Measurements from ENCODE around the gene FHIT.
"Not testable (repeated sequence)": the region's sequence is repeated elsewhere in the genome, so short reads cannot be mapped to it uniquely, and the experiment has no call there.

Gene FHIT

GRCh38 chr3:59820352-59820934, 1430.8 kb downstream of the FHIT start:
- DNase-seq (ENCODE audit: low read depth in 3 of 3, low spot score in 1 of 3) = no peak

DNA sequence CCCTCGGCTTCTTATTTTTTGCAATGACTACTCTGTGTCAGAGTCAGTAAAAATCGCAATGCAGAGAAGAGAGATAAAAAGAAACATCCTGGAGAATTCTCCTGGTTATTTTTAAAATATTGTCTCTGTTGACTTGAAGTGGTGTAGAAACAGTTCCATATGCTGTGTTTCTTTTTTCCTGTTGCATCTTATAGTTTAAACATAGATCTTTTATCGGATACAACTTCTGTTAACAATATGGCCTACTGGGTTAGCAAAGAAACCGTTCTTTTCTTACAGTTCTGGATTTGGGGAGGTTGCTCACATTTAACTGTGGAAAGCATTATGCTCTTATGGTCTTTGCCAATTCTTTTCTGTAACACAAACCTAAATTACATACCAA, 1432.3 kb downstream of the FHIT start:
- no peak for DNase-seq (ENCODE audit: low read depth in 3 of 3, low spot score in 1 of 3)

DNA sequence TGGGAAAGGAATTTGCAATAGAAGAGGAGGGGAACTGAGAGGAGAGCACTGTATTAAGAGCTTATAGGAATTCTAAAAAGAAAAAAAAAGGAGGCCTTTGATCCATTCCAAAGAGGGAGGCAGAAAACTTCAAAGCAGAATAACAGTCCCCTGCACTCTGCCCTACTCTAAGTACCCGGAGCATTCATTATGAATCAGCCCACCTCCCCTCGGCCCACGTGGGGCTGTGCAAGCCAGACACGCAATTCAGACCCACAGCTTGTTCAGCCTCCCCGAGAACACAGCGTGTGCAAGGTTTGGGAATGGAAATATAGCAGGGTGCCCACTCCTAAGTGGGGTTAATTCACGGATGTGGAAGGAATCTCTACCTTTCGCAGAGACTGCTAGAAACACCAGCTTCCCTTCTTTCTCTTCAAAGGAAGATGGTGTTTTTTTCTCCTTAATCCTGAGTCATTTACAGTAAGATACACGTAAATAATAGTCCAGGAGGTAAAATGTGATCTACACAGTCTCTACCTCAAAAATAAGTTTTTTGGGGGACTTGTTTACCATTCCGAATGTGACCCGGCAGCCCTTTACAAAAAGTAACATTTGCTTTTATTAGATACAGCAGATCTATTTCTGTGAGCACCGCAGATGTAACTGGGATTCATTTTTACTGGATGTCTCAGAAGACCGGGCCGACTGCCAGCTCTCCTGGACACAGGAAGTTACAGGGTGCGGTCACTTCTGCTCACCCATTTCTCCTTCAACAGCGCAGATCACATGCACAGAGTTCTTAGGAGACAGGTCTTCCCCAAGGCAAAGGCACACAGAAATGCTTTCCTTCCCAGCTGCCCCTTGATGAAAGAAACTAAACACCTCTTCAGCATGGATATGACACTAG, 1433.0 kb downstream of the FHIT start:
- DNase-seq (ENCODE audit: low read depth in 3 of 3, low spot score in 1 of 3) = no peak

DNA sequence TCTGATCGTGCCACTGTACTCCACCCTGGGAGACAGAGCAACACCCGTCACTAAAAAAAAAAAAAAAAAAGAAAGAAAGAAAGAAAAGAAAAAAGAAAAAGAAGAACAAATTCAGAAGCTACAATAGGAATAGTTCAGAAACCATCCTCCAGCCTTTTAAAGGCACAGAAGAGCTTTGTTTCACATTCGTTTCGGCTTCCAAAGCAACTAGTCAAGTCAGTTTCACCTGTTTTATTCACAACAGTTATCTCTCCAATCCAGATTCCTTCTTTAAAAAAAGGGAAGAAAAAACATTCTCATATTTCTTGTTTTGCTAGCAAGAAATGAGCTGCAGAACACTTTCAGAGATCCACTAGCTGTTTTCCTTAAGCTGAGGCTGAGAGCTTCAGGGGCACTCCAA, 1433.7 kb downstream of the FHIT start:
- no peak for DNase-seq (ENCODE audit: low read depth in 3 of 3, low spot score in 1 of 3)

DNA sequence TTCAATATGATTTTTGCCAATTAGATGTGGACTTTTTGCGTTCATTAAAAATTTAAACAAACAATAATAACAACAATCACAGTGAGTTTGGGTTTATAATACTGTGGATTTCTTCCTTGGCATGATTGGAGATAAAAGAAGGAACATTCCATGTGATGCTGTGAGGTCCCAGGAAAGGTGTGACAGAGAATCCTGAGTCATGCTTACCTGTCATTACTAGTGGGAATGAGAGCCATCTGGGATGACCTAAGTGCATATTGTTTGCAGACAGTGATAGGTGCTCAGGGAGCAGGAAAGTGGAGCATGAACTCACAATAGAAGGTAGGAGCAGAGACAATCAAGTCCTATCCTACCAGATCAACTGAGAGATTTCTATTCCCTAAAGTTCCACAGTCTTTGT, 1434.9 kb downstream of the FHIT start:
- DNase-seq (ENCODE audit: low read depth in 3 of 3, low spot score in 1 of 3) = no peak

DNA sequence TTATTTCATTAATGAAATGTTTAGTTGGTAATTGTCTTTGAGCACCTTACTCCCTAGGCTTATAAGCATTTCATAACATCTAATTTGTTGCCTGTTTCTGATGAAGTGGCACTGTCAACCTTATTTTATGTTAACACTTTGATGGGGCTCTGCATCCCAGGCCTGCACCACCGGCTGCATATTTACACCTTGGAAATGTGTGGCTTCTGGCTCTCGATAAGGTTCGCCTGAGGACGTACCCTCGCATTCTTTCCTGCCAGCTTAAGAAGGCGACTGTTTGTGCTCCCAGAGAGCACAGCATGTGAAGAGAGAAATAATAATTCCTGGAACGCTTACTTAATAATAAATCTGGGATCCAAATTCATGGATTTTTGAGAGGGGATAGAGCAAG, 1438.1 kb downstream of the FHIT start:
- DNase-seq (ENCODE audit: low read depth in 3 of 3, low spot score in 1 of 3) = no peak

DNA sequence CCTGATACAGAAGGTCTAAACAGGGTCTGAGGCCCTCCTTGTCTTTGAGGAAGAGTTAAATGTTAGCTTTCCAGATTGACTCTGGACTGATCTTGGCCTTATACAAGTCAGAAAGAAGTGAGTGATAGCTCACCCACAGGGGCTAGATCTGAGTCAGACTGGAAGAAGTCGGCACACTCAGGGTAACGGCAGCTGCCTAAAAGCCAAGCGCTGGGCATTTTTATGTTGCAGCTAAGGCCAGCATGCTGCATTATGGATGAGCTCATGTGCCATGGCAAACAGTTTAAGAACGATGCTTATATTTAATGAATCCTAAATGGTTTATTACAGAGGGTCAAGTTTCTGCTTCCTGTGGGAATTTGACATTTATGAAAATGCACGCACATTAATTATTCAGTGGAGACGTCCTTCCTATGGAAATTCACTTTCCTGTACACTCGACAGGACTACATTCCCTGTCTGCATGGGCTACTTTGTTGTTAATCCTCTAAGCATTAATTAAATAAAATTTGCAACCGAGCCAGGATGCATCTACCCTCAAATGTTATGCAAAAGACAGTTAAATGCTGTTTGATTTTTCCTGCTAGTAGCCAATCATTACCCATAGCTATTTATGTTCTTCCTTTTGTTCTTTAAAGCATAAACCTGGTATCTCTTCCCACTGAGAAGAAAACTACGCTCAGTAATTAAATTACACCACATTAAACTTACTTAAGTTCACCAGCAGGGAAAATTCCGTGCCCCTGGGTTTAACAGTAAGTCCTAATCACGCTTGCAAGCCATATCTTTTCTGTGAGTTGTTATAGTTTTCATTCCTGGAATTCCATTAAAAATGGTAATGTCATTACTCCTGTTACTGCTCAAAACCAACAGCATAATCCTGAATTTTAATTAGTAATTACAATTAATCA, 1438.8 kb downstream of the FHIT start:
- no peak for DNase-seq (ENCODE audit: low read depth in 3 of 3, low spot score in 1 of 3)

DNA sequence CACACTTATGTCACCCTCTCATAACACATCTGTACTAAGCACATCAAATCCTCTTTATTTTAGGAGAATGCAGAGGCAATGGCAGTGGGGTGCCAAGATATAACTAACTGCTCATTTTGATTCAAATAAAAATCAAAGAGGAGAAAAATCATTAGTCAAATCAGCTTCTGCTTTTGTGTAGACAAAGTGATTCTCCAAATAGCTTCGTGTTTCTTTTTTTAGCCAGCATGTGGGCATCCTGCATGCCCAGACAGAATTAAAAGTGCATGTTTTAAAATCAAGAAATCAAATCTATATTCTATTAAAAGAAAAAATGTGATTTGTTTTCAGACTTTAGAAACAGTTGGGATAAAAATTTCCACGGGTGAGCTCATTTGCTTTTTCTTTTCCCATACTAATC, 1440.1 kb downstream of the FHIT start:
- no peak for DNase-seq (ENCODE audit: low read depth in 3 of 3, low spot score in 1 of 3)

DNA sequence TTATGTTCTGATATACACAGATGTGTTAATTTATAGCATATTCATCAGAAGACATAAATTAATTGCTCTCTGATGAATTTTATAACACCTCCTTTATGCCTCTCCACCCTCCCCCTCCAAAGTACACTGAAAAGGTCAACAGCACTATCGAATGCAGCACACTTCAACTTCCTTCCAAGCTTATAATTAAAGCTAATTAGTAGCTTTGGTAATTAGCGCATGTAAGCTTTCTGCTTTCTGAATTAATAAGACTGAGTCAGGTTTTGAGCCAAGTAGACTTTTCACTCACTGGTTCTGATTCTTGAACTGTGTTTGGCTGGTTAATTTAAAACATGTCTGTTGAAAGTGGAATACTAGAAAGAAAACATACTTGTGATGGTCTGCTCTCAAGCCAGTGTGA, 1440.6 kb downstream of the FHIT start:
- DNase-seq (ENCODE audit: low read depth in 3 of 3, low spot score in 1 of 3) = no peak

DNA sequence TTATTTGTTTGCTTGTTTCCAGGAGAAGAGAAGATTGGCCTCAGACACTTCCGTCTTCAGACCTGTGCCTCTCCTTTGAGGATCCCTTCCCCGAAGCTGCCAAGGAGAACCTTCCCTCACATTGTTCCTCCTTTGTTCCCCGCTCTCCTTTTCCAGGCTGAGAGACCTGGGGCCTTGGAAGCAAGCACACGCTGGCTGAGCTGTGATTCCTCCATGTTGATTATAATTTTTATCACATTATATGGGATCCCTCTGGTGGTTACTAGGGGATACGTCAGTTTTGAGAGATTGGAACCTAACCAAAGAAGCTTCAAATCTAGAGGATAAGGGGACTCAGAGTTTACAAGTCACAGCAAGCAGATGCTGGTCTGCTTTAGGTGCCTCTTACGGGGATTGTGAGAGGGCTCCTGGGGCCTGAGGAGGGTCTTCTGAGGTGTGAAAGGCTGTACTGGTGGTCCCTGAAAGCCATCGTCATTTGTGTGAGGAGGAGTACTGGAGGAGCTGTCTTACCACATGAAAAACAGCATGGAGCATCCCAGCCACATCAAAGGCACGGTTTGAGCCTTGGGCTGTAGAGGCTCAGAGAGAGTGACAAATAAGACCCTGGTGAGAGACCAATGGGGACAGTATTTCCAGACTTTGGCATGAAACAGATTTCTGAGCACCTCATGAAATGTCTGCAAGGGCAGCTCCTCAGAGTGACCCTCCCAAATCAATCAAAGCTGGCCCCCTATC, 1441.4 kb downstream of the FHIT start:
- no peak for DNase-seq (ENCODE audit: low read depth in 3 of 3, low spot score in 1 of 3)

DNA sequence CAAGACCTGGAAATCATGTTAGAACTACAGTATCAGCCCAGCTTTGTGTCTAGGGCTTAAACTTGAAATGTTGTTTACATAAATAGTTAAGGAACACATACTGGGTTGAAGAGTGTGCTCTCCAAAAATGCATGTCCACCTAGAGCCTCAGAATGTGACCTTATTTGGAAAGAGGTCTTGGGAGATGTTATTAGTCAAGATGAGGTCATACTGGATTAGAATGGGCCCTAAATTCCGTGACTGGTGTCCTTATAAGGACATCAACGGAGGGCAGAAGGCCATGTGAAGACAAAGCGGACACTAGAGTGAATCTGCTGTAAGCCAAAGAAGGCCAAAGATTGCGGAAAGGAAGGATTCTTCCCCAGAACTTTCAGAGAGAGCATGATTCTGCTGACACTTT, 1442.2 kb downstream of the FHIT start:
- no peak for DNase-seq (ENCODE audit: low read depth in 3 of 3, low spot score in 1 of 3)

DNA sequence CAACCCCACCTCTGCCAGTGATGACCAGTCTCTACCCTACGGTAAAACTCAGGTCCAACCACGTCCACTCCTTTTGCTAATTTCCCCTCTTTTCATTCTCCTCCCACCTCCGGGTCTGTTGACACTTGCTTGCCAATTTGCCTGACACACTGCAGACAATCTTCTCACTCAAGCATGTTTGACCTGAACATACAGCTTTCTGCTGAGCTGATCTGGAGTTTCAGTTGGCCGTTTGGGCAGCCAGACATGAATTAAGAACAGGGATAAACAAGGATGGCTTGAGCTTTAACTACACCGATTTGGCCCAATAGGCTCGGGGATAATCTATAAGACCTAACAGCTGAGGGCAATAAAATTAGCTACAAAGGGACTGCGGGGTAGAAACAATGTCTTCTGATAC, 1442.8 kb downstream of the FHIT start:
- DNase-seq (ENCODE audit: low read depth in 3 of 3, low spot score in 1 of 3) = no peak

GRCh38 chr3:59803268-59803667, 1448.0 kb downstream of the FHIT start:
- DNase-seq (ENCODE audit: low read depth in 3 of 3, low spot score in 1 of 3) = no peak

DNA sequence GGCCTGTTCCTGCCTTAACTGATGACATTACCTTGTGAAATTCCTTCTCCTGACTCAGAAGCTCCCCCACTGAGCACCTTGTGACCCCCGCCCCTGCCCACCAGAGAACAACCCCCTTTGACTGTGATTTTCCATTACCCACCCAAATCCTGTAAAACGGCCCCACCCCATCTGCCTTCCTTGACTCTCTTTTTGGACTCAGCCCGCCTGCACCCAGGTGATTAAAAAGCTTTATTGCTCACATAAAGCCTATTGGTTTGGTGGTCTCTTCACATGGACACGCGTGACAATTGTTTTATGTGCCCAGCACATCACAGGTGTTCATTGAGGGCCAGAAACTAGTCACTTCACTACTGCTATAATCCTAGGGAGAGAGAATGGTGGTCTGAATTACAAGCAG, 1448.8 kb downstream of the FHIT start:
- DNase-seq (ENCODE audit: low read depth in 3 of 3, low spot score in 1 of 3) = not testable (repeated sequence)

GRCh38 chr3:59802045-59802444, 1449.2 kb downstream of the FHIT start:
- no peak for DNase-seq (ENCODE audit: low read depth in 3 of 3, low spot score in 1 of 3)

DNA sequence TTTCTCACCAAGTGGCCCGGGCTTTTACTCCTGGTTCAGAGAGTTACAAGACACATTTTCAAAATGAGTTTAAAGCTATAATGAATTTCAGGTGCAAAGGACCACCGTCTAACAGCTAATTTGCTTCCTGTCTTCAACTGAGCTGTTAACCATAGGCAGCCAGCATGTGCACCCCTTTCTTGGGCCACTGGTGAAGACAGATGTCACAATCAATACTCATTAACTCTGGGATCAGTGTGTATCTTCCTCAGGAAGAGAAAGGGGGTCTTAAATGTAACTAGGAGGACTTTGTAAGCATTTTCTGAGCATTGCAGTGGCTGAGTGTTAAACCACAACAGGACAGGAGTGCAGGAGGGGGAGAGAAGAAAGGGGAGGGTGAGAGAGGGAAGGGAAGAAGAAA, 1450.8 kb downstream of the FHIT start:
- DNase-seq (ENCODE audit: low read depth in 3 of 3, low spot score in 1 of 3) = no peak

GRCh38 chr3:59798372-59799086, 1452.7 kb downstream of the FHIT start:
- no peak for DNase-seq (ENCODE audit: low read depth in 3 of 3, low spot score in 1 of 3)

GRCh38 chr3:59797533-59797932, 1453.7 kb downstream of the FHIT start:
- no peak for DNase-seq (ENCODE audit: low read depth in 3 of 3, low spot score in 1 of 3)

DNA sequence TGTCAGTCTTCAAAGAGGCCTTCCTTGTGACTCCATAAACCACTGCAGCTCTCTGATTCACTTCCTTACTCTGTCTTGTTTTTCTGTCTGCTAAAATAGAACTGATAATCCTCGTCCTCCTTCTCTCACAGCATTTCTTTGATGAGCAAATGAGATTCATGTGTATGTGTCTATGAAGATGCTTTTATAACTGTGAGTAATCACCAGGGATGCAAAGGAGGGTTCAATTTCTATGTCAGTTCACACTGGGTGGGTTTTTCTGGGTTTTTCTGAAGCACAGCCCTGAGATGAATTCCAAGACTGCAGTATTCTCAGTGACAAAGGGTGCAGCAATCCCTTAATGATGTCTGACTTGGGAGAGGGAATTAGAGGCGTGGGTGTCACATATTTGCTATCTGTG, 1454.8 kb downstream of the FHIT start:
- DNase-seq (ENCODE audit: low read depth in 3 of 3, low spot score in 1 of 3) = no peak

GRCh38 chr3:59795756-59796155, 1455.5 kb downstream of the FHIT start:
- DNase-seq (ENCODE audit: low read depth in 3 of 3, low spot score in 1 of 3) = no peak

DNA sequence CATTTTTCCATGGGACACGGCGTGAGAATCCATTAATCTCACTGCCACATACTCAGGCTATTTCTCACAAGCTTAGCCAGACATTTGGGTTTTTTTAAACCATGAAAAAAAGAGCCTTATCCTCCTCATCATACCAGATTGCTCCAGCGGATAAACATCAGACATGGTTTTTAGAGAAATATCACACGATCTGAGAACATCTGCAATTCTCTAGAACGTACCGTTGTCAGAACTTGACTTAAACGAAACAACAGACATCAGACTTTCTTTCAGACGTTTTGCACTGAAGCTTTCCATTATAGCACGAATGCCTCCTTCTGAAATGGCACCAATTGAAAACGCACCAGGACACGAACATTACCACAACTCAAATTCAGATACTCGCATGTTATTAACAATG, 1457.3 kb downstream of the FHIT start:
- DNase-seq (ENCODE audit: low read depth in 3 of 3, low spot score in 1 of 3) = no peak
